Retina (tissue), 1 donor: ENCODE results near the gene GUCY1A2.

Experiments
- DNase-seq: peaks from one replicate; pipeline ENCODE4 v3.0.0-alpha.2; 2016

Gene GUCY1A2

GRCh38 chr11:106998116-106998915, 20.0 kb downstream of the GUCY1A2 start:
- no peak for DNase-seq

GRCh38 chr11:106997227-106997626, 21.0 kb downstream of the GUCY1A2 start:
- DNase-seq = peak; percentile 44

GRCh38 chr11:106996691-106997090, 21.6 kb downstream of the GUCY1A2 start:
- DNase-seq = no peak

- DNase-seq = peak; percentile 52
These were observed 27.9 kb downstream of the GUCY1A2 start for GRCh38 chr11:106990331-106990730.

GRCh38 chr11:106989078-106989455, 29.2 kb downstream of the GUCY1A2 start:
- no peak for DNase-seq

GRCh38 chr11:106988151-106989077, 29.9 kb downstream of the GUCY1A2 start:
- no peak for DNase-seq

GRCh38 chr11:106986673-106987072, 31.6 kb downstream of the GUCY1A2 start:
- no peak for DNase-seq

- no peak for DNase-seq
These were observed 32.0 kb downstream of the GUCY1A2 start for GRCh38 chr11:106986261-106986660.

GRCh38 chr11:106983991-106984390, 34.3 kb downstream of the GUCY1A2 start:
- DNase-seq = no peak

GRCh38 chr11:106983261-106983660, 35.0 kb downstream of the GUCY1A2 start:
- DNase-seq = no peak

- no peak for DNase-seq
These were observed 43.4 kb downstream of the GUCY1A2 start for GRCh38 chr11:106974831-106975230.

GRCh38 chr11:106971864-106972263, 46.4 kb downstream of the GUCY1A2 start:
- no peak for DNase-seq

GRCh38 chr11:106969644-106970355, 48.5 kb downstream of the GUCY1A2 start:
- DNase-seq = no peak

GRCh38 chr11:106962995-106963394, 55.3 kb downstream of the GUCY1A2 start:
- no peak for DNase-seq

GRCh38 chr11:106961518-106961917, 56.8 kb downstream of the GUCY1A2 start:
- DNase-seq = no peak

GRCh38 chr11:106961048-106961447, 57.2 kb downstream of the GUCY1A2 start:
- DNase-seq = no peak

- no peak for DNase-seq
These were observed 58.5 kb downstream of the GUCY1A2 start for GRCh38 chr11:106959800-106960199.

- no peak for DNase-seq
These were observed 58.9 kb downstream of the GUCY1A2 start for GRCh38 chr11:106959386-106959785.

GRCh38 chr11:106958517-106959248, 59.6 kb downstream of the GUCY1A2 start:
- no peak for DNase-seq

GRCh38 chr11:106957030-106957482, 61.2 kb downstream of the GUCY1A2 start:
- no peak for DNase-seq

- no peak for DNase-seq
These were observed 68.2 kb downstream of the GUCY1A2 start for GRCh38 chr11:106950067-106950491.

GRCh38 chr11:106943089-106943488, 75.2 kb downstream of the GUCY1A2 start:
- no peak for DNase-seq
